CD4-positive, alpha-beta T cell treated with Interleukin-10 for 1 hour (primary cell): ENCODE results near the gene SLC39A1.
"Not testable (repeated sequence)": the region's sequence is repeated elsewhere in the genome, so short reads cannot be mapped to it uniquely, and the experiment has no call there.

Experiments used
- DNase-seq: peaks from one replicate; pipeline ENCODE4 v3.0.0-alpha.2; 2020

The SLC39A1 gene

DNA sequence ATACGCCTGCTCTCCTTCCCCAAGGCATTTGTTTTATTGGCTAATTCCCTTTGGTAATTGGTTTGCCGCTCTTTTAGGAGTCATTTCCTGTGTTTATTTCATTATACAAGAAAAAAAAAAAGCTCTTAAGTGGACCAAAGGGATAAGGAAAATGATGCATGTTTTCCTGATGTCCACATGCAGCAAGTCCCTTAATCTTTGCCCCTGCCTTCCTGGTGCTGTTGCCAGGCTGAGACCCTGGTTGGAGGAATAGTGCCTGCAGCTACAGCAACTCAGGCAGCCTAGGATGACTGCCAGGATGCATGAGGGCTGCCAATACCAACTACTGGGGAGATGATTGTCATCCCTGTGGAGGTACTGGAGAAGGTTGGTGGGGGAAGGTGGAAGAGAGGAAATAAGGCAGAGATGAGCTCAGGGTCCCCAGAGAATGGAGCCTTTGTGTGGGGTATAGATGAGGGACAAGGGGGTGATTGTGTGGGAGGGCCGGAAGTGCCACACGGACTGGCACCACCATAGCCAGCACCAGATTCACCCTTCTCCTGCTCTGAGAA lies 34.5 kb downstream of the SLC39A1 start:
- no peak for DNase-seq

DNA sequence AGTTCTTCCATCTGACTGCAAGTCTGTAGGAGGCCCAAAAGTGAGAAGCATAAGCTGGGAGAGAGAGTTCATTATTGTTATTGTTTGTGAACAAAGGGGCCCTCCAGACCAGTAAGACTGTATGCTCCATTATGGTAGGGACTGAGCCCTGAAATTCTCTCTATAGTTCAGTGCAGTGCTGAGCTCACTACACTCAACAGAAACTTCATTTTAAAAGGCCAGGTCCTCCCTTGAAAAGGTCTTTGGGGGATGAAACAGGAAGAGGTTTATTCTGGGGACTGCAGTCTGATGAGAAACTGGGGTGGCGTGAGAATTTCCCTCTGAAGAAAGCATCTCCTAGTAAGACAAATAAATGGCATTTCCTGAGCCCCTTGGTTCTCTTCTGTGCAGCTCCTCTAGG lies 35.1 kb downstream of the SLC39A1 start:
- no peak for DNase-seq

DNA sequence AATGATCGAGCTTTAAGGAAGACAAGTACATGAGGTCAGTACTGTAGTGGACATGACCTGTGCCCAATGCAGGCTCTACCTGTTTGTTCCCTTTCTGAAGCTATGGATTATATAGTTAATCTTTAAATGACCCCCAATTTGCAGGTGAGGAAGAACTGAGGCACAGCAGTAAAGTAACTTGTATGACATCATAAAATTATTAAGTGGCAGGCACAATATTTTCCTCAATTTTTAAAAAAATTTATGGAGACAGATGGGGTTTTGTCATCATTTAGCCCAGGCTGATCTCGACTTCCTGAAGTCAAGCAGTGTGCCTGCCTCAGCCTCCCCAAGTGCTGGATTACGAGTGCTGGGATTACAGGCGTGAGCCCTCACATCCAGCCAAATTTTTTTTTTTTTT lies 36.9 kb downstream of the SLC39A1 start:
- DNase-seq, result no peak

DNA sequence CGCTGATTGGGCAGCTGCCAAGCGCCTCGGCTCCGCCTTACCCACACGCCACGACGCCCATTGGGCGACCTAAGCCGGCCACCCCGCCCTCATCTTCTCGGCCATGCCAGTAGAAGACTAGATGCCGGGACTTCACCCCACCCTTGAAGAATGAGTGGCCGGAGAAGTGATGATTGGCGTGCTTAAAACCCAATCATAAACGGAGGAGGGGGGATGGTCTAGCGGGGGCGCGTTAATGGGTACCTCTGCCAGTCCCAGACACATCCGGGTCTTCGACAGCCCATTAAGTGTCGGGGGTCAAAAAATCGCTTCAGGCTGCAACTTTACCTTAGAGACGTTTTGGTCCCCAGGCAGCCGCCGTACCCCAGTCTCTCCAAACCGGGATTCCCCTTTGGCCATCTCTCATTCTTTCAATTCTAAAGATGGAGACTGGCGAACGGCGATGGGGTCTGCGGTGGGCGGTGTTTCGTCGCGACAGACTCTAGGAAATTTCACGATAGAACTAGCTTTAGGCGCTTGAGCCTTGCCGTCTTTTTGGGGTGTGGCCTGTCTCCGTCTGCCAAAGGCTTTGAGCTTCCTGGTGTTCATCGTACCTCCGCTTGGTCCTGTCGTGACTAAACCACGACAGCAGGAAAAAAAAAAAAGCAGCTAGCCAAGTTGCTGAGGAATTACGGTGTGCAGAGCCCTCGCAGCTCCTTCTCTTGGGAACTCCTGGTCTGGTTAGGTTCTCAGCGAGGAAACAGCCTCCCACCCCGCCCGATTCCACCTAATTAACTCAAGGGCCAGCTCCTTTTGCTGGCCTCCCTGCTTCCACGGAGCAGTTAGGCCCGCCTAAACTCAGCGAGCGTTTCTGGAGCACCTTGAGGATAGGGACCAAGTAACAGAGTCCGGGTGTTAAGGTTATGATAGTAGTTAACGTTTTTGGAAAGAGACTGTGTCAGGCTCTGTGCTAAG lies 40.1 kb downstream of the SLC39A1 start, which contains the start of gene GATAD2B:
Gene GATAD2B, minus strand, starts transcription at position 1 of the 954 bp plus-strand sequence. CDS start 94,625 bp downstream, outside the sequence.
- DNase-seq, result peak; percentile 100

DNA sequence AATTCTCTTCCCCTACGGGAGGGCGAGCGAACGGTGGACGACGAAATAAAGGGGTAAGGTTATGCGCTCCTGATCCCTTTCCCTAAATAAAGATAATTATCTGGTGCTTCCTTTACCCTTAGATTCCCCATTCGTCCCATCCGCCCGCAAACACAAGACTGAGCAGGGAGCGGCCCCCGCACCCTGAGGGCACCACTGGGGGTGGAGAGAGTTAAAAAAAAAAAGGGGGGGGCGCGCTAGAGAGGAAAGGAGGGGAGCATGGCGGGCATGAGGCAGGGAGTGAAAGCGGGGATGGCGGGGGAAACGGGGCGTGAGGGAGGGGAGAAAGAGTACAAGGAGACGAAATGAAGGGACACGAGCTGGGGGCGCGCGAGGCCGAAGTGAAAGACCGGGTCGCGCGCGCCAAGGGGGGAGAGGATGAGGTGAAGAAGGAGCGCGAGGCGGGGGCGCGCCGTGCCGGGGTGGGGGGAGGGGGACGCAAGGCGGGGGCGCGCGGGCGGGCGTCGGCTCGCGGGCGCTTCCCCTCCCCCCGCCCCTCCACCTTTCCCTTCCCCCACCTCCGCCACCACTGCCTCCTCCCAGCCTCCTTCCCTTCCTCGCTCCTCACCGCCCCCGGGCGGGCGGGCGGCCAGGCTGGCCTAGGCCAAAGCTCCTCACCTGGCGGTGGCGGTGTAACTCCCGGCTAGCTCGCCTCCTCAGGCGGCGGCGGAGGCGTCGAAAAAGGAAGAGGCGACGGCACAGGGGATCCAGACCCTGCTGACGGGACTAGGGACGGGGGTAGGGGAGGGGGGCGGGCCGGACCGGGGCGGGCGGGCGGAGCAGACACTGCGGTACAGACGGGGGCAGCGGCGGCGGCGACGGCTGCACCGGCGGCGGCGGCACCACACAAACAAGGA lies 41.0 kb downstream of the SLC39A1 start:
- DNase-seq, result no peak

DNA sequence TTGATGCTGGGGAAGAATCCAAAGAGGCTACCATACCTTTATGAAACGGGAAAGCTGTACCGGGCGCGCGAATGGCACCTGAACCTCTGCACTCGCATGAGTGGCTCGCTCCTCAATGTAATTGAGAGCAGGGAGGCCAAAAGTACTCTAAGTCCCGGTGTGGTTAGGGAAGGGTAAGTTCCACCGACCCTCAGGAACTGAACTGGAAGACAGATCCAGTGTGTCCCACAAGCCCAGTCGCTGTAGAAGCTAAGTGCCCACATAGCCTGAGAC lies 41.6 kb downstream of the SLC39A1 start:
- DNase-seq, result no peak

DNA sequence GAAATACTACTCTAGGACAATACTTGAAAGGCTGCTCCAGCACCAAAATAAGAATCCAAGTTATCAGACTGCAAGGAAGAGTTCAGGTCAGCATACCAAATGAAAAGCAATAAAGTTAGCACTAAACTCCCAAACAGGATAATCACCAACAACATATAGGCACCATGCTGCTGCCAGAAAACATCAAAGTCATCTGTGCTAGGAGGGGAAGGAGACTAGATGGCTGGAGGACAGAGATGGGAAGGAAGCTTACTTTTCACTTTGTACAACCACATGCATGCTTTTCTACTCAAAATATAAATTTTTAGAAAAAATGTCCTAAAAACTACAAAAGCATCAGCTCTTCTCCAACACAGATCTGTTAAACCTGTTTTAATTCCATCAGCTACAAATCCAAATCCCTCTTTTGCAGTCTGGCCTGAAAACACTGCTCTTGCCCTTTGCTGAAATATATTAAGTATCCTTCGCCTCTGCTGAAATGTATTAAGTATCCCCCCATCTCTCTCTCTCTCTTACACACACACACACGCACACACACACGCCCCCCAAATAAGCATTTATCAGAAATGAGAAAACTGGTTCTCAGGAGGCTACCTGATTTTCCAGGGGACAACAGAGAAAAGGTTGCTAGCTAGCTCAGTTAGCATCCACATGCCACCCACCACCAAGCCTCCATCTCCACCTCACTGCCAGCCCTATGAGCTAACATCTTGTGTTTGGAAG lies 42.1 kb downstream of the SLC39A1 start:
- DNase-seq, result no peak

DNA sequence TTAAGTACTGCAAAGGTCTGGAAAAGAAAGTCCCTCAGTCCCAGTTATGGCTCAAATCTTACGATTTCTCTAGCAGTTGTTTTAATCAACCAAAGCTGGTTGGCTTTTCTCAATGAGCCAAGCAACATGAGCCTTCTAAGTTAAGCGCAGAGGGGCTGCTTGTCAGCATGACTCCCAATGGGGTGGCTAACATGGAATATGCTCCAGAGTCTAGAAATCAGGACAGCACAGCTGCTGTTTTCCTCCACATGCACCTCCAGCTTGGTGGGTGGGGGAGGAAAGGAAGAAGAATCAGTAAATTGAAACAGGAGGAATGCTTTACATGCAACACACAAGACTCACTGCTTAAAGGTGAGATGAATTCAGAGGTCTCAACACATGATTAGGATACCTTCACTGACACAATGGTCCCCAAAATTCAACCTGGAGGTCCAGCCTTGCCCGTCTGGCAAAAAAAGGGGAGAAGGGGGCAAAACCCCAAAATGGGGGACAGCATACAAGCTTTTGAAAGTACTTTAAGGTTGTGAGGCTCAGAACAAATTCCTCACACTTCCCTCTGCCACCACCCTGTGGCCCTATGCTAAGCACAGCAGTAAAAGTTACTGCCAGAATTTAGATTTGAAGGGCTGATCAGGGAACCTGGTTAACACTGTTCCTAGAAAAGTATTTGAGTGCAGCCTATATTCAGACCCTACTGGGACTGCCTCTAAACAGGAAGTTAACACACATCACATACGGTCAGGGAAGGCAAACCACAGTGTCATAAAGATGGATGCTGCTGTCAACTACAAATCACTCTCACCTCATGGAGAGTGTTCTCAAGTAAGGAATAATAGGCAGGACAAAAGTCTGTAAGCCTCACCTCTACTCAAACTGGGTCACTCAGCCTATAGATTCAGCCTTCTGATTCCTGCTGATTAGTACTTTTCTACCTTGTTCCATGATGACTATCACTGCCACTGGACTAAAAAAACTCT lies 43.2 kb downstream of the SLC39A1 start:
- DNase-seq, result peak; percentile 59

DNA sequence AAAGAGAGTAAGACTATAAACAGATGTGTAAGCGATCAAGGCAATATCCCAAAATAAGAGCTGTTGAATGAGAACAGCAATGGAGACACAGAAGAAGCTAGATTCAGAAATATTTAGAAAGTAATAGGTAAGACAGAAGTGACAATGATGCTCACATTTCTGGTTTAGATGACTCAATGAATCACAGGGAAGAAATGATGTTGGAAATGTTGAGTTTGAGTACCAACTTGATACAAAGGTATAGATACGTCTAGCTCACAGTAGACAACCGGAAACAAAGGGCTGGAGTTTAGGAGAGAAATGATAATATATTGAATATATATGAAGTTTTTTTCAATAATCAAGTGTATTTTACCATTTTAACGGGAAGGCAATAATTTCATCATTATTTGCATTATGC lies 47.0 kb downstream of the SLC39A1 start:
- DNase-seq, result no peak

DNA sequence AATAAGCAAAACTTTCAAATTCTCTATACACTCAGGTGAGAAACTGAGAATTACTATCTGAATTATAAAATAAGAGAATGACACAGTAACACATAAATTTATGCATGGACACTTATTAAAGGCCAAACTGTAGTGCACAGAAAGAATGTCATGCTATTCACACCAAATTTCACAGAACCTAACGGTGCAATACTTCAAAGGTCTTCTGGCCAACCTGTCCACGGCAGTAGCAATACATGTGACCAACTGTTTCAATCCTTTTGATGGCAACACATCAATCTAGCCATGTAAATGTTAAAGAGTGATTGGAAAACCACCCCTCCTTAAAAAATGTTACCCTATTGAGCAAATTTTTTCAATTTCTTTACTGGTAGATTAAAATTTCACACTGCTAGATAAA lies 51.0 kb downstream of the SLC39A1 start:
- no peak for DNase-seq

DNA sequence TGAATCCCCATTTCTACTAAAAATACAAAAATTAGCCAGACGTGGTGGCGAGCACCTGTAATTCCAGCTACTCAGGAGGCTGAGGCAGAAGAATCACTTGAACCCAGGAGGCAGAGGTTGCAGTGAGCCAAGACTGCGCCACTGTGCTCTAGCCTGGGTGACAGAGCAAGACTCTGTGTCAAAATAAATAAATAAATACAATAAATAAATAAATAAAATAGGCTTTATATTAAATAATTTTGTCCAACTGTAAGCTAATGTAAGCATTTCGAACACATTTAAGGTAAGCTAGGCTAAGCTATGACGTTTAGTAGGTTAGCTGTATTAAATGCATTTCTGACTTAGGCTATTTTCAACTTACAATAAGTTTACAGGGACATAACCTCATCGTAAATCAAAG lies 52.8 kb downstream of the SLC39A1 start:
- not testable (repeated sequence) for DNase-seq
